Activated naive CD4-positive, alpha-beta T cell treated with anti-CD3 and anti-CD28 coated beads, Interleukin-2, amount 50 U/mL, for 24 hours (primary cell): ENCODE results near the gene EIF3L.

Source experiments
- H3K27ac Mint-ChIP-seq: one replicate; pipeline ENCODE4 v1.8.0; 2021; ENCODE audit warnings: mild to moderate bottlenecking, mixed read lengths
- H3K27me3 Mint-ChIP-seq: one replicate; pipeline ENCODE4 v1.8.0; 2021; ENCODE audit warnings: mixed read lengths
- H3K36me3 Mint-ChIP-seq: one replicate; pipeline ENCODE4 v1.8.0; 2021; ENCODE audit warnings: mixed read lengths
- H3K4me1 Mint-ChIP-seq: one replicate; pipeline ENCODE4 v1.8.0; 2021; ENCODE audit warnings: mixed read lengths
- H3K4me3 Mint-ChIP-seq: one replicate; pipeline ENCODE4 v1.8.0; 2021; ENCODE audit warnings: mild to moderate bottlenecking, mixed read lengths
- H3K9me3 Mint-ChIP-seq: one replicate; pipeline ENCODE4 v1.8.0; 2021; ENCODE audit warnings: mixed read lengths

The EIF3L gene

GRCh38 chr22:37905534-37906363 is 56.5 kb downstream of the EIF3L start, which contains the start of gene MICALL1:
Gene MICALL1 (plus strand): TSS chr22:37906297. CDS start chr22:37906423, 126 bp downstream.
- H3K4me3 Mint-ChIP-seq, result peak within 1 kb of the TSS; percentile 80
- peak within 1 kb of the TSS; percentile 77 for H3K27ac Mint-ChIP-seq
- peaks cover 30% of the 10 kb centered on the region for H3K4me1 Mint-ChIP-seq
- H3K27me3 Mint-ChIP-seq, result no peaks in the 10 kb centered on the region
- H3K36me3 Mint-ChIP-seq, result no peaks in the 10 kb centered on the region
- no peaks in the 10 kb centered on the region for H3K9me3 Mint-ChIP-seq

- H3K4me1 Mint-ChIP-seq, result peaks cover 33% of the 10 kb centered on the region
- peak overlapping the region; percentile 79 for H3K4me3 Mint-ChIP-seq
- H3K36me3 Mint-ChIP-seq, result no peaks in the 10 kb centered on the region
- H3K27me3 Mint-ChIP-seq, result no peaks in the 10 kb centered on the region
- peak overlapping the region; percentile 77 for H3K27ac Mint-ChIP-seq
- no peaks in the 10 kb centered on the region for H3K9me3 Mint-ChIP-seq
These were observed 57.3 kb downstream of the EIF3L start for GRCh38 chr22:37906364-37907008.

- Mint-ChIP-seq H3K4me1 (peaks cover 33% of the 10 kb centered on the region), H3K36me3 (no peaks in the 10 kb centered on the region), H3K27me3 (no peaks in the 10 kb centered on the region), H3K9me3 (no peaks in the 10 kb centered on the region), H3K4me3 (peak overlapping the region; percentile 79), H3K27ac (peak overlapping the region; percentile 77)
These were observed 58.1 kb downstream of the EIF3L start for GRCh38 chr22:37907036-37907954.

GRCh38 chr22:37909766-37910165 is 60.5 kb downstream of the EIF3L start:
- Mint-ChIP-seq H3K4me1 (peaks cover 31% of the 10 kb centered on the region), H3K27me3 (no peaks in the 10 kb centered on the region), H3K9me3 (no peaks in the 10 kb centered on the region), H3K4me3 (no peak overlapping the region), H3K36me3 (no peaks in the 10 kb centered on the region), H3K27ac (no peak overlapping the region)

- no peaks in the 10 kb centered on the region for H3K9me3 Mint-ChIP-seq
- peaks cover 22% of the 10 kb centered on the region for H3K4me1 Mint-ChIP-seq
- H3K27ac Mint-ChIP-seq, result no peak overlapping the region
- no peaks in the 10 kb centered on the region for H3K36me3 Mint-ChIP-seq
- no peak overlapping the region for H3K4me3 Mint-ChIP-seq
- no peaks in the 10 kb centered on the region for H3K27me3 Mint-ChIP-seq
These were observed 61.9 kb downstream of the EIF3L start for GRCh38 chr22:37910890-37911672.

- H3K27ac Mint-ChIP-seq, result no peak overlapping the region
- peaks cover 22% of the 10 kb centered on the region for H3K4me1 Mint-ChIP-seq
- no peaks in the 10 kb centered on the region for H3K9me3 Mint-ChIP-seq
- H3K36me3 Mint-ChIP-seq, result no peaks in the 10 kb centered on the region
- H3K4me3 Mint-ChIP-seq, result no peak overlapping the region
- no peaks in the 10 kb centered on the region for H3K27me3 Mint-ChIP-seq
These were observed 62.5 kb downstream of the EIF3L start for GRCh38 chr22:37911697-37912096.

- H3K27ac Mint-ChIP-seq, result no peak overlapping the region
- no peaks in the 10 kb centered on the region for H3K9me3 Mint-ChIP-seq
- H3K27me3 Mint-ChIP-seq, result no peaks in the 10 kb centered on the region
- no peak overlapping the region for H3K4me3 Mint-ChIP-seq
- H3K4me1 Mint-ChIP-seq, result peaks cover 19% of the 10 kb centered on the region
- H3K36me3 Mint-ChIP-seq, result no peaks in the 10 kb centered on the region
These were observed 63.0 kb downstream of the EIF3L start for GRCh38 chr22:37912171-37912570.

GRCh38 chr22:37913233-37913721 is 64.1 kb downstream of the EIF3L start:
- H3K4me3 Mint-ChIP-seq, result no peak overlapping the region
- peaks cover 11% of the 10 kb centered on the region for H3K4me1 Mint-ChIP-seq
- no peaks in the 10 kb centered on the region for H3K9me3 Mint-ChIP-seq
- H3K27ac Mint-ChIP-seq, result no peak overlapping the region
- H3K27me3 Mint-ChIP-seq, result no peaks in the 10 kb centered on the region
- no peaks in the 10 kb centered on the region for H3K36me3 Mint-ChIP-seq

- H3K4me3 Mint-ChIP-seq, result no peak overlapping the region
- H3K4me1 Mint-ChIP-seq, result peaks cover 6% of the 10 kb centered on the region
- H3K27me3 Mint-ChIP-seq, result no peaks in the 10 kb centered on the region
- no peaks in the 10 kb centered on the region for H3K36me3 Mint-ChIP-seq
- H3K27ac Mint-ChIP-seq, result no peak overlapping the region
- no peaks in the 10 kb centered on the region for H3K9me3 Mint-ChIP-seq
These were observed 67.1 kb downstream of the EIF3L start for GRCh38 chr22:37916311-37916710.

- Mint-ChIP-seq H3K27me3 (no peaks in the 10 kb centered on the region), H3K4me1 (peaks cover 6% of the 10 kb centered on the region), H3K36me3 (no peaks in the 10 kb centered on the region), H3K4me3 (no peak overlapping the region), H3K9me3 (no peaks in the 10 kb centered on the region), H3K27ac (no peak overlapping the region)
These were observed 68.8 kb downstream of the EIF3L start for GRCh38 chr22:37917874-37918548.

- Mint-ChIP-seq H3K4me3 (no peak overlapping the region), H3K9me3 (no peaks in the 10 kb centered on the region), H3K27ac (no peak overlapping the region), H3K4me1 (peaks cover 6% of the 10 kb centered on the region), H3K27me3 (no peaks in the 10 kb centered on the region), H3K36me3 (no peaks in the 10 kb centered on the region)
These were observed 69.5 kb downstream of the EIF3L start for GRCh38 chr22:37918580-37919270.

- H3K36me3 Mint-ChIP-seq, result no peaks in the 10 kb centered on the region
These were observed 70.9 kb downstream of the EIF3L start for GRCh38 chr22:37920126-37920525.

GRCh38 chr22:37922191-37922590 is 73.0 kb downstream of the EIF3L start:
- no peaks in the 10 kb centered on the region for H3K36me3 Mint-ChIP-seq
- no peak overlapping the region for H3K27ac Mint-ChIP-seq
- no peak overlapping the region for H3K4me3 Mint-ChIP-seq
- no peaks in the 10 kb centered on the region for H3K9me3 Mint-ChIP-seq
- H3K27me3 Mint-ChIP-seq, result no peaks in the 10 kb centered on the region
- H3K4me1 Mint-ChIP-seq, result peaks cover 6% of the 10 kb centered on the region

More at GRCh38 chr22:37920126-37920525, 70.9 kb downstream of the EIF3L start:
- Mint-ChIP-seq H3K27ac (peak overlapping the region; percentile 80), H3K4me1 (peaks cover 6% of the 10 kb centered on the region), H3K27me3 (no peaks in the 10 kb centered on the region), H3K9me3 (no peaks in the 10 kb centered on the region), H3K4me3 (peak overlapping the region; percentile 61)

- Mint-ChIP-seq H3K4me1 (peaks cover 6% of the 10 kb centered on the region), H3K4me3 (no peak overlapping the region), H3K9me3 (no peaks in the 10 kb centered on the region), H3K27me3 (no peaks in the 10 kb centered on the region), H3K27ac (no peak overlapping the region), H3K36me3 (peaks cover 3% of the 10 kb centered on the region)
These were observed 74.7 kb downstream of the EIF3L start for GRCh38 chr22:37923927-37924326.
